SK-N-SH treated with all-trans-retinoic acid at 6 μM for 48 hours (cell line): ENCODE data around the gene TUBA1C.

Source experiments
- ATAC-seq: fragments of 200-7000 bp; cut with Tn5 transposase; 3 replicates; pipeline ENCODE4 v1.9.1; 2020; ENCODE audit warnings: mild to moderate bottlenecking, moderate library complexity
- ARNTL ChIP-seq: fragments of 450-650 bp; formaldehyde crosslinking; IDR thresholded peaks from 2 replicates; pipeline ENCODE4 v1.5.0; 2020; ENCODE audit warnings: low read depth, mild to moderate bottlenecking, moderate library complexity, borderline replicate concordance
- CREB5 ChIP-seq: fragments of 250-450 bp; sonication (Bioruptor Pico); IDR thresholded peaks from 2 replicates; pipeline ENCODE4 v1.5.1; 2020; ENCODE audit warnings: low read depth, mild to moderate bottlenecking, moderate library complexity
- CSDC2 ChIP-seq: fragments of 250-450 bp; sonication (Bioruptor Pico); IDR thresholded peaks from 2 replicates; pipeline ENCODE4 v1.5.0; 2020; ENCODE audit warnings: mild to moderate bottlenecking, moderate library complexity
- CSRNP3 ChIP-seq: fragments of 250-450 bp; sonication (Bioruptor Pico); IDR thresholded peaks from 2 replicates; pipeline ENCODE4 v1.5.1; 2021; ENCODE audit warnings: mild to moderate bottlenecking, moderate library complexity
- ESRRG ChIP-seq: fragments of 250-450 bp; sonication (Bioruptor Pico); IDR thresholded peaks from 2 replicates; pipeline ENCODE4 v1.6.1; 2021; ENCODE audit warnings: mild to moderate bottlenecking
- GLIS3 ChIP-seq: fragments of 250-450 bp; sonication (Bioruptor Pico); IDR thresholded peaks from 2 replicates; pipeline ENCODE4 v1.5.0; 2020; ENCODE audit warnings: mild to moderate bottlenecking, moderate library complexity
- ISL1 ChIP-seq: fragments of 250-450 bp; sonication (Bioruptor Pico); IDR thresholded peaks from 2 replicates; pipeline ENCODE4 v2.1.2; 2022; ENCODE audit warnings: mild to moderate bottlenecking, moderate library complexity
- OSR1 ChIP-seq: fragments of 250-450 bp; sonication (Bioruptor Pico); IDR thresholded peaks from 2 replicates; pipeline ENCODE4 v1.8.0; 2022; ENCODE audit warnings: moderate library complexity, mild to moderate bottlenecking, inconsistent platforms
- PATZ1 ChIP-seq: fragments of 250-450 bp; sonication (Bioruptor Pico); IDR thresholded peaks from 2 replicates; pipeline ENCODE4 v1.8.0; 2020; ENCODE audit warnings: mild to moderate bottlenecking, moderate library complexity, borderline replicate concordance
- POU6F1 ChIP-seq: fragments of 250-450 bp; sonication (Bioruptor Pico); IDR thresholded peaks from 2 replicates; pipeline ENCODE4 v1.8.0; 2021; ENCODE audit warnings: low read depth, mild to moderate bottlenecking, moderate library complexity, borderline replicate concordance
- PPARA ChIP-seq: fragments of 250-450 bp; sonication (Bioruptor Pico); IDR thresholded peaks from 2 replicates; pipeline ENCODE4 v1.5.0; 2020; ENCODE audit warnings: mild to moderate bottlenecking, borderline replicate concordance
- RARB ChIP-seq: fragments of 250-450 bp; sonication (Bioruptor Pico); IDR thresholded peaks from 2 replicates; pipeline ENCODE4 v1.8.0; 2021; ENCODE audit warnings: mild to moderate bottlenecking, moderate library complexity
- SNAI2 ChIP-seq: fragments of 250-450 bp; sonication (Bioruptor Pico); IDR thresholded peaks from 2 replicates; pipeline ENCODE4 v1.5.0; 2020; ENCODE audit warnings: mild to moderate bottlenecking, moderate library complexity
- TCF4 ChIP-seq: fragments of 250-450 bp; sonication (Bioruptor Pico); IDR thresholded peaks from 2 replicates; pipeline ENCODE4 v1.8.0; 2021; ENCODE audit warnings: mild to moderate bottlenecking, moderate library complexity, borderline replicate concordance
- TOX ChIP-seq: fragments of 250-450 bp; sonication (Bioruptor Pico); IDR thresholded peaks from 2 replicates; pipeline ENCODE4 v1.8.0; 2021; ENCODE audit warnings: mild to moderate bottlenecking, moderate library complexity, borderline replicate concordance
- TSHZ2 ChIP-seq: fragments of 250-450 bp; sonication (Bioruptor Pico); IDR thresholded peaks from 2 replicates; pipeline ENCODE4 v1.5.0; 2020; ENCODE audit warnings: mild to moderate bottlenecking, moderate library complexity
- ZC3H10 ChIP-seq: fragments of 250-450 bp; sonication (Bioruptor Pico); IDR thresholded peaks from 2 replicates; pipeline ENCODE4 v1.5.1; 2021; ENCODE audit warnings: mild to moderate bottlenecking, moderate library complexity
- ZFP3 ChIP-seq: fragments of 250-450 bp; sonication (Bioruptor Pico); IDR thresholded peaks from 2 replicates; pipeline ENCODE4 v1.5.0; 2020; ENCODE audit warnings: mild to moderate bottlenecking, moderate library complexity
- ZFP30 ChIP-seq: fragments of 450-650 bp; formaldehyde crosslinking; IDR thresholded peaks from 2 replicates; pipeline ENCODE4 v1.5.0; 2022; ENCODE audit warnings: mild to moderate bottlenecking, moderate library complexity
- ZNF565 ChIP-seq: fragments of 450-650 bp; formaldehyde crosslinking; conservative IDR thresholded peaks from 2 replicates; pipeline ENCODE4 v1.5.0; 2020; ENCODE audit warnings: low read depth, mild to moderate bottlenecking, moderate library complexity
- ZNF70 ChIP-seq: fragments of 450-650 bp; formaldehyde crosslinking; IDR thresholded peaks from 2 replicates; pipeline ENCODE4 v1.5.0; 2020; ENCODE audit warnings: mild to moderate bottlenecking, moderate library complexity
- ZNF8 ChIP-seq: fragments of 450-650 bp; formaldehyde crosslinking; IDR thresholded peaks from 2 replicates; pipeline ENCODE4 v1.5.0; 2020; ENCODE audit warnings: mild to moderate bottlenecking, moderate library complexity

TUBA1C gene

GRCh38 chr12:49301760-49302159 lies 36.9 kb downstream of the TUBA1C start:
- no peak for ATAC-seq
- TF ChIP-seq ZFP30 (CRISPR knock-in tag) = no peak
- no peak for TF ChIP-seq ZNF70 (CRISPR knock-in tag)
- no peak for TF ChIP-seq ZNF565 (CRISPR knock-in tag)
- no peak for TF ChIP-seq ZC3H10
- no peak for TF ChIP-seq CSRNP3 (CRISPR knock-in tag)
- TF ChIP-seq TOX (CRISPR knock-in tag) = no peak
- no peak for TF ChIP-seq ZFP3 (CRISPR knock-in tag)
- no peak for TF ChIP-seq TCF4 (CRISPR knock-in tag)
- no peak for TF ChIP-seq GLIS3 (CRISPR knock-in tag)
- TF ChIP-seq OSR1 = no peak
- no peak for TF ChIP-seq PATZ1 (CRISPR knock-in tag)
- TF ChIP-seq CREB5 (CRISPR knock-in tag) = no peak
- no peak for TF ChIP-seq ARNTL (CRISPR knock-in tag)
- TF ChIP-seq CSDC2 (CRISPR knock-in tag) = no peak
- TF ChIP-seq POU6F1 = no peak
- no peak for TF ChIP-seq PPARA (CRISPR knock-in tag)
- no peak for TF ChIP-seq ESRRG (CRISPR knock-in tag)
- no peak for TF ChIP-seq SNAI2 (CRISPR knock-in tag)

- TF ChIP-seq ZFP3 (CRISPR knock-in tag) (no peak), TCF4 (CRISPR knock-in tag) (no peak)
- ATAC-seq = peak; percentile 34; the same call in 1 of the 3 replicates
Measured at GRCh38 chr12:49304161-49304560, 39.3 kb downstream of the TUBA1C start.

- ATAC-seq = no peak
- TF ChIP-seq ISL1 (CRISPR knock-in tag) = no peak
- TF ChIP-seq ESRRG (CRISPR knock-in tag) = no peak
- TF ChIP-seq CSRNP3 (CRISPR knock-in tag) = no peak
- no peak for TF ChIP-seq ZFP30 (CRISPR knock-in tag)
- no peak for TF ChIP-seq POU6F1
- no peak for TF ChIP-seq TCF4 (CRISPR knock-in tag)
- TF ChIP-seq ZNF70 (CRISPR knock-in tag) = no peak
- TF ChIP-seq SNAI2 (CRISPR knock-in tag) = no peak
- no peak for TF ChIP-seq ZNF565 (CRISPR knock-in tag)
- TF ChIP-seq RARB (CRISPR knock-in tag) = no peak
- no peak for TF ChIP-seq CREB5 (CRISPR knock-in tag)
- no peak for TF ChIP-seq ZFP3 (CRISPR knock-in tag)
- TF ChIP-seq TSHZ2 (CRISPR knock-in tag) = no peak
- no peak for TF ChIP-seq ZNF8
- no peak for TF ChIP-seq CSDC2 (CRISPR knock-in tag)
- TF ChIP-seq TOX (CRISPR knock-in tag) = no peak
- no peak for TF ChIP-seq OSR1
- TF ChIP-seq ARNTL (CRISPR knock-in tag) = no peak
Measured at GRCh38 chr12:49305762-49306510, 41.1 kb downstream of the TUBA1C start.
